ENCODE data around the gene RNF224. TPM values are rescaled to one million over a fixed set of nuclear protein-coding genes. Genes with fewer than 3 reads are reported as not detected.

Gene RNF224
- total RNA-seq, 1 experiment from 2014 or later = 0.30 TPM

DNA sequence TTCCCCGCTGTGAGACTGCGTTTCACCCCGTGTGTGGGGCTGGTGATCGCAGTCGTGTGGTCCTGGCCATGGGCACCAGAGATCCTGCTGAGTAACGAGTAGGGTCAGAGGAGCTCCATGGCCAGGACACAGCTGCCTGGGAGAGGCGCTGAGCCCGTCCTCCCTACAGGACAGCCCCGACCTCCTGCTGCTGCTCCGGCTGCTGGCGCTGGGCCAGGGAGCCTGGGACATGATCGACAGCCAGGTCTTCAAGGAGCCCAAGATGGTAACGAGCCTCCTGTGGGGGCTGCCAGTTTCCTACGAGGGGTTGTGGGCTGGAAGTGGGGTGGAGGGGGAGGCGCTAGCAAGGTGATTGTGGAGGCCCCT is 38.8 kb downstream of the RNF224 start (continued):
- TF ChIP-seq, protein P1, sequence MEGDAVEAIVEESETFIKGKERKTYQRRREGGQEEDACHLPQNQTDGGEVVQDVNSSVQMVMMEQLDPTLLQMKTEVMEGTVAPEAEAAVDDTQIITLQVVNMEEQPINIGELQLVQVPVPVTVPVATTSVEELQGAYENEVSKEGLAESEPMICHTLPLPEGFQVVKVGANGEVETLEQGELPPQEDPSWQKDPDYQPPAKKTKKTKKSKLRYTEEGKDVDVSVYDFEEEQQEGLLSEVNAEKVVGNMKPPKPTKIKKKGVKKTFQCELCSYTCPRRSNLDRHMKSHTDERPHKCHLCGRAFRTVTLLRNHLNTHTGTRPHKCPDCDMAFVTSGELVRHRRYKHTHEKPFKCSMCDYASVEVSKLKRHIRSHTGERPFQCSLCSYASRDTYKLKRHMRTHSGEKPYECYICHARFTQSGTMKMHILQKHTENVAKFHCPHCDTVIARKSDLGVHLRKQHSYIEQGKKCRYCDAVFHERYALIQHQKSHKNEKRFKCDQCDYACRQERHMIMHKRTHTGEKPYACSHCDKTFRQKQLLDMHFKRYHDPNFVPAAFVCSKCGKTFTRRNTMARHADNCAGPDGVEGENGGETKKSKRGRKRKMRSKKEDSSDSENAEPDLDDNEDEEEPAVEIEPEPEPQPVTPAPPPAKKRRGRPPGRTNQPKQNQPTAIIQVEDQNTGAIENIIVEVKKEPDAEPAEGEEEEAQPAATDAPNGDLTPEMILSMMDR (IDR thresholded peaks at IDR 0.05 in 2 of 3, conservative IDR thresholded peaks at IDR 0.05 in 1 of 3; ENCODE audit: borderline replicate concordance in 1 of 3, insufficient read depth in 1 of 3, low read depth in 2 of 3, low read length in 2 of 3) = no peak
- TF ChIP-seq ZBTB33 (IDR thresholded peaks at IDR 0.05; ENCODE audit: extremely low read depth, insufficient replicate concordance, low read length) = no peak
- TF ChIP-seq EZH2 (IDR thresholded peaks at IDR 0.05) = no peak
- no peak for TF ChIP-seq RAD21 (IDR thresholded peaks at IDR 0.05; ENCODE audit: low read depth)
- no peak for TF ChIP-seq ELF1 (IDR thresholded peaks at IDR 0.05; ENCODE audit: borderline replicate concordance, low read depth)
- no peak for TF ChIP-seq FOSL1 (IDR thresholded peaks at IDR 0.05; ENCODE audit: low read depth)

- peaks cover 12 to 29% of the 10 kb centered on the region in 2 experiments; a peak in 3 of 4 replicates for H3K36me3 ChIP-seq (ENCODE audit: control insufficient read depth in 1 of 2, insufficient read depth in 2 of 2, low read length in 2 of 2)
- no peak overlapping the region for H3K9ac ChIP-seq (ENCODE audit: low read length)
- POLR2A ChIA-PET = no interaction called here
- TF ChIP-seq, protein P2, sequence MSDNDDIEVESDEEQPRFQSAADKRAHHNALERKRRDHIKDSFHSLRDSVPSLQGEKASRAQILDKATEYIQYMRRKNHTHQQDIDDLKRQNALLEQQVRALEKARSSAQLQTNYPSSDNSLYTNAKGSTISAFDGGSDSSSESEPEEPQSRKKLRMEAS (IDR thresholded peaks at IDR 0.05) = no peak
- TF ChIP-seq ELF1 (IDR thresholded peaks at IDR 0.05; ENCODE audit: borderline replicate concordance, low read depth) (no peak), ZBTB33 (IDR thresholded peaks at IDR 0.05; ENCODE audit: extremely low read depth, insufficient replicate concordance, low read length) (no peak), JUND (IDR thresholded peaks at IDR 0.05) (no peak), YY1 (IDR thresholded peaks at IDR 0.05; ENCODE audit: extremely low read depth, insufficient replicate concordance, low read depth, low read length) (no peak), SP1 (IDR thresholded peaks at IDR 0.05; ENCODE audit: low read depth) (no peak), EZH2 (IDR thresholded peaks at IDR 0.05) (no peak), ZNF274 (IDR thresholded peaks at IDR 0.05; ENCODE audit: low read depth, low read length) (no peak), SRF (IDR thresholded peaks at IDR 0.05; ENCODE audit: low read depth) (no peak), CBX3 (IDR thresholded peaks at IDR 0.05; ENCODE audit: low read depth) (no peak), ZFX (IDR thresholded peaks at IDR 0.05) (no peak)
- TF ChIP-seq, protein P1 (IDR thresholded peaks at IDR 0.05 in 2 of 3, conservative IDR thresholded peaks at IDR 0.05 in 1 of 3; ENCODE audit: borderline replicate concordance in 1 of 3, insufficient read depth in 1 of 3, low read depth in 2 of 3, low read length in 2 of 3) = no peak
Measured at GRCh38 chr9:137266585-137267453, 39.5 kb downstream of the RNF224 start.

More at GRCh38 chr9:137266585-137267453, 39.5 kb downstream of the RNF224 start:
- Histone ChIP-seq H3K4me2 (ENCODE audit: low read length) (no peak overlapping the region), H3K4me1 (ENCODE audit: control insufficient read depth in 1 of 2, insufficient read depth in 2 of 2, low read length in 2 of 2) (no peaks in the 10 kb centered on the region), H3K4me3 (replicated peaks in 1 of 2; ENCODE audit: low read depth in 1 of 2, low read length in 2 of 2) (no peak overlapping the region), H3K79me2 (ENCODE audit: insufficient read depth, low read length) (peaks cover 6% of the 10 kb centered on the region; the same call in 1 of the 2 replicates), H3K27ac (ENCODE audit: low read depth, low read length) (no peak overlapping the region), H3K9me3 (ENCODE audit: control insufficient read depth in 1 of 2, insufficient read depth in 1 of 2, low read depth in 1 of 2, low read length in 2 of 2) (no peaks in the 10 kb centered on the region), H2AFZ (ENCODE audit: low read depth, low read length, poor library complexity, severe bottlenecking) (no peak overlapping the region), H3K9me2 (ENCODE audit: insufficient read depth) (no peaks in the 10 kb centered on the region), H3K27me3 (ENCODE audit: insufficient read depth, low read length) (no peaks in the 10 kb centered on the region), H4K20me1 (ENCODE audit: insufficient read depth) (no peaks in the 10 kb centered on the region)
- ChIA-PET CTCF (no interaction called here), RAD21 (ENCODE audit: low non-redundant PET in 1 of 2, low total read pairs in 2 of 2, uncharacterized antibody in 2 of 2, unreplicated experiment in 2 of 2) (no interaction called here)
- no peak for DNase-seq (ENCODE audit: low read depth, low spot score)
- intact Hi-C loops (cut with micrococcal nuclease) = no loop called here
- no TSS peak for BruUV-seq (replicated peaks)
- ATAC-seq = no peak

All from HCT116 (cell line).